ENCODE measurements around the gene GORASP1.

The GORASP1 gene

GRCh38 chr3:39124876-39125840 lies 17.7 kb upstream of the GORASP1 start:
- DNase-seq, result no peak

GRCh38 chr3:39122813-39123212 lies 15.4 kb upstream of the GORASP1 start:
- DNase-seq, result no peak

GRCh38 chr3:39121621-39122020 lies 14.2 kb upstream of the GORASP1 start:
- DNase-seq, result no peak

- no peak for DNase-seq
Measured at GRCh38 chr3:39118931-39119660, 11.7 kb upstream of the GORASP1 start.

GRCh38 chr3:39118079-39118478 lies 10.7 kb upstream of the GORASP1 start:
- DNase-seq, result no peak

- DNase-seq, result no peak
Measured at GRCh38 chr3:39115870-39116269, 8.4 kb upstream of the GORASP1 start.

- no peak for DNase-seq
Measured at GRCh38 chr3:39114456-39114855, 7.0 kb upstream of the GORASP1 start.

- DNase-seq, result no peak
Measured at GRCh38 chr3:39113291-39113690, 5.9 kb upstream of the GORASP1 start.

- no peak for DNase-seq
Measured at GRCh38 chr3:39112535-39112934, 5.1 kb upstream of the GORASP1 start.

GRCh38 chr3:39112113-39112512 lies 4.7 kb upstream of the GORASP1 start:
- DNase-seq, result no peak

GRCh38 chr3:39110041-39110639 lies 2.7 kb upstream of the GORASP1 start:
- DNase-seq, result no peak

- no peak for DNase-seq
Measured at GRCh38 chr3:39109086-39109485, 1.7 kb upstream of the GORASP1 start.

- no peak for DNase-seq
Measured at GRCh38 chr3:39108200-39108710, 828 bp upstream of the GORASP1 start.

- DNase-seq, result peak; percentile 26
Measured at GRCh38 chr3:39106851-39107387, 508 bp downstream of the GORASP1 start.

GRCh38 chr3:39106281-39106811 lies 1.1 kb downstream of the GORASP1 start:
- DNase-seq, result no peak

GRCh38 chr3:39105687-39106063 lies 1.8 kb downstream of the GORASP1 start:
- DNase-seq, result no peak

GRCh38 chr3:39104961-39105686 lies 2.3 kb downstream of the GORASP1 start:
- DNase-seq, result peak; percentile 28

GRCh38 chr3:39103791-39104552 lies 3.5 kb downstream of the GORASP1 start:
- no peak for DNase-seq

- no peak for DNase-seq
Measured at GRCh38 chr3:39103324-39103693, 4.1 kb downstream of the GORASP1 start.

- DNase-seq, result no peak
Measured at GRCh38 chr3:39102504-39103323, 4.7 kb downstream of the GORASP1 start.

Measured in stimulated activated CD4-positive, alpha-beta T cell treated with anti-CD3 and anti-CD28 coated beads, Interleukin-4, amount 100 ng/mL, for 1 hour (primary cell).